ENCODE data around the gene HSPH1.
"Not testable (repeated sequence)": the region's sequence is repeated elsewhere in the genome, so short reads cannot be mapped to it uniquely, and the experiment has no call there.

HSPH1 gene

GRCh38 chr13:31177813-31178495, 16.2 kb upstream of the HSPH1 start:
- not testable (repeated sequence) for DNase-seq (ENCODE audit: low spot score); FAIRE-seq

DNA sequence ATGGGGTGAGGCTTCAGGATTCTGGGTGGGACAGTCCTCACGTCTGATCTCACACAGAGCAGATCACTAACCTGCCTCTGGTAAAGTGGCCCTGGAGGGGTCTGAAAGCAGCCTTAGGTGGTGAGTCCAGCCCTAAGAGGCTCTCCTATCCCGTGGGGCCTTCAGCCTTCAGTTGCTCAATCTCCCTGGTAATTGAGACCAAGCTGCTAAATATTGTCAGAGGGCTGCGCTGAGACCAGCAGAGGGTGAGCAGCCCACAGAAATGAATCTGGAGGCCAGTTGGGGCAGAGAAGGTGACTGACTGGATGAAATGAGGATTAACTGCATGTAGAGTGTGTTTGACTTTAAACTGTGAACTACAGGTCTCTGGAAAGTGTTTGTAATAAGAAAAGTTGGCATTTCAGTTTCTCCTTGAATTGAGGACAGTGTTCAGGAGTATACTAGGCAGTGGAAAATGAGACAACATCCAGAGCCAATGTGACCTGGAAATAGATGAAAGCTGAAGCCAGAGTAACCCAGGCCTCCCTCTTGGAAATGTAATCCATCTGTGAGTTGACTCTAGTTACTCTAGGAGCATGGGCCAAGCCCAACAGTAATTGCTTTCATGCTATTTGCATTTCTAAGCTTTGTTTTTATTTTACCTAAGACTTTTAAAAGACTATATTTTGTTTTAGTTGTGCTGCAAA, 14.3 kb upstream of the HSPH1 start:
- no peak for DNase-seq (ENCODE audit: low spot score)
- FAIRE-seq: no peak

- FAIRE-seq (no peak), DNase-seq (ENCODE audit: low spot score) (no peak)
Observed at GRCh38 chr13:31174018-31174417, 12.3 kb upstream of the HSPH1 start.

DNA sequence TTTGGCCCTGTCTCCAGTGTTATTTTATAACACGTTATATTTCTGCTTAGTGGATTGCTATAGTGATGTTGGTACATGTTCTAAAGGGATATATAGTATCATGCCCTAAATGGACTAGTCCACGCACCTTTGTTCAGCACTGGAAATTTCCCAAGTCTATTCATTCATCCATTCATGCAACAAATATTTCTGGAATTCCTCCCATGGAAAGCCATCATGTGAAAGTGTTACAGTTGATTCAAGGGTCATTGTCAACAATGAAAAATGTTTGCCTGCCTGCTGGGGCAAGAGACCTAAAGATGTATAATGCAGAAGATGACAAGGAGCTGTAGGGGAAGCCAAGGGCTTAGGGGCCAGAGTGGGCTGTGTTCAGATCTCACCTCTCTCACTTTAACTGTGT, 10.8 kb upstream of the HSPH1 start:
- FAIRE-seq (no peak), DNase-seq (ENCODE audit: low spot score) (peak; percentile 44)

DNA sequence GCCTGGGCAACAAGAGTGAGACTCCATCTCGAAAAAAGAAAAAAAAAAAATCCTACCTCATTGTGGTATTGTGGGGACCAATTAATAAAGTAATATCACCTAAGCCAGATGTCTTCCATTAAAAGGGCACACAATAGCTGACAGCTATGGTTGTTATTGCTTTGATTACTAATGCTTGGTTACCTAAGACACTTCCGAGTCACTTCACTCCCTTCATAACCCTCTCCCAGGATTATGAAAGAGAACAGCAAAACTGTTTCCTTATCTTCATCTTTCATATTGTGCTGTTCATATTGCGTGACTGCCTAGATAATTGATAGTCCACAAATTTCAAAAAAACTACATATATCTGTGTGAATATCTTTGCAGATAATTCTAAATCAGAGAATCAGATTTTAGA, 10.3 kb upstream of the HSPH1 start:
- DNase-seq (ENCODE audit: low spot score): no peak
- FAIRE-seq: no peak

GRCh38 chr13:31168736-31169135, 7.0 kb upstream of the HSPH1 start:
- FAIRE-seq: no peak
- DNase-seq (ENCODE audit: low spot score): no peak

- no peak for DNase-seq (ENCODE audit: low spot score)
- no peak for FAIRE-seq
Observed at GRCh38 chr13:31168166-31168565, 6.5 kb upstream of the HSPH1 start.

GRCh38 chr13:31167490-31167889, 5.8 kb upstream of the HSPH1 start:
- FAIRE-seq: no peak
- no peak for DNase-seq (ENCODE audit: low spot score)

DNA sequence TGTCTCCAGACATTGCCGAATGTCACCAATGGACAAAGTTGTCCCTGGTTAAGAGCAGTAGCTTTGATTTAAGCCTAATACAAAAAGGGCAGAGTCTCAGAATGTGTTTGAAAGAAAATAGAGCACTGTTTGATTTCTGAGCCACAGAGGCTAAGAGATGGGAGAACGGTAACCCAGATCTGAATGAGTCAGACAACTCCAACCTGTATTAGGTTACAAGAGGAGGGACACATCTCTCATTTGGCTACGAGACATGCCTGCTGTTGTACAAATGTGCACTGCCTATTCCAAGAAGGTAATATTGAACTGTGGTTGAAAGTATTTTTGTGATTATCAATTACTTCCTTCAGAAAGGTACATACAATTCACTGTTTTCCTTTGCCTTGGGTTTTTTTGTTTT, 4.9 kb upstream of the HSPH1 start:
- no peak for FAIRE-seq
- peak; percentile 37 for DNase-seq (ENCODE audit: low spot score)

DNA sequence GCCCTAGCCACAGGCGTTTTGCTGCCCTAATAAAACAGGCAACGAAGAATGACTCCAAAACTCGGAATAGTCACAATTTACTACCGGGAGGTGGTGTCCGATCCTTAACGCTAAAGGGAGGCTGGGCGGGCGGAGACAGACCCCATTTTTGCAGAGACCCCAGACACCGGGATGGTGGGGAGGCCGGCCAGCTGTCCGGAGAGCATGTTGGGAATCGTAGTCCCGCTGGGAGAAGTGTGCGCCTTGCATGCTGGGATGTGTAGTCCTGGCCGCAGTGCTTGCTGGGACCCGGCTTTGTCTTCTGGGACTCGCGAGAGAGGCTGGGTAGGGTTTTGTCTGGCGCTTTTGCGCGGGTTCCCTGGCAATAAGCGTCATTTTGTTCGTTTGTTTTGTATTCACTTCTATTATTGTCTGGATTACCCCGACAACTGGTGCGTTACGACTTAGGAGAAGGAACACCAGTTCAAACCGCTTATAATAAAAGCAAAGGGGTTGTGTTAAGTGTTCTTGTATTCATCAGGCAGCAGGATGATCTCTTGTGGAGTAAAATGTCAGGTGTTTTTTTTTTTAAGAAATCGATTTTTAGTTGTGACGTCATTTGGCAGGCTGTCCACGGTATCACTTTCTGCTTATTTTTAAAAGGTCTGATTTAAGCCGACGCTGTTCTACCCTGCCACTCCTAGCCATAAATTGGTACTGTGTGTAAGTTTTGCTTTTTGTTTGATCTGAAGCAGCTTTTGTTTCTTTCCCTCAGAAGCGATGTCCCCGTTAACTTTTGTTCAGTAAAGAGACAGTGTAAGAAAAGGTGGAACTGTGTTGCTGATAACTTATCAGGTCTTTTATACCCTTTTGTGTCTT, 676 bp upstream of the HSPH1 start:
- DNase-seq (ENCODE audit: low spot score) (peak; percentile 90), FAIRE-seq (no peak)

DNA sequence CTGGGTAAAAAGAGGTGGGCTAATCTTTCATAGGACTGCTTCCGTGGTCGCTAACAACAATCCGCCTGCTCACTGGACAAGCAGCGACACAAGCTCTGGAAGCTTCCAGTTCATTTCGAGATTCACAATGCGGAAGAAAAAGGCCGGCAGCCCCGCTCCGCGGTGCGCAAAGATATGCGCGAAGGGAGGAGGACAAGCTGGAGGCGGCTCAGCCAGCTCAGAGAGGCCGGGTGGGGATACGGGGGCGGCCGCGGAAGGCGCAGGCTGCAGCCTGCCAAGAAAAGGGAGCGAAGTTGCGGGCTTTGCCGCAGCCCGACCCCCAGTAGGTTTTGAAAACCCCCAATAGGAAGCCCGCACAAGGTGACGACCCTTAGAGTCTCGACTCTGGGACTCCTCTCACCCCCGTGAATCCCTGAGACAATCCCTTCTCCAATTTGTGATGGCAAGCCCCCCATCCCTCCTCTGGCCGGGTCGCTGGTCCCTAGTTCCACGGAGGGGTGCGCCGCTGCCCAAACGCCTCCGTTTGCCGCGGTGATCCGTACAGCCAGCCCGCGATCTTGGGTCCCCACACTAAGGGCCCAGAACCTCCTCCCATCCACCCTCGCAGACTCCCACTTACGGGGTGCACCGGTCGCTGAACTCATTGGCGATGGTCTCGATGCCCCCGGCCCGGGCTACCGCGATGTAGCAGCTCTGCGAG, 697 bp downstream of the HSPH1 start:
- FAIRE-seq (no peak), DNase-seq (ENCODE audit: low spot score) (no peak)

GRCh38 chr13:31159306-31159705, 2.4 kb downstream of the HSPH1 start:
- DNase-seq (ENCODE audit: low spot score) (no peak), FAIRE-seq (no peak)

GRCh38 chr13:31154939-31155338, 6.8 kb downstream of the HSPH1 start:
- DNase-seq (ENCODE audit: low spot score) (no peak), FAIRE-seq (no peak)

GRCh38 chr13:31151837-31152236, 9.9 kb downstream of the HSPH1 start:
- FAIRE-seq (no peak), DNase-seq (ENCODE audit: low spot score) (no peak)

DNA sequence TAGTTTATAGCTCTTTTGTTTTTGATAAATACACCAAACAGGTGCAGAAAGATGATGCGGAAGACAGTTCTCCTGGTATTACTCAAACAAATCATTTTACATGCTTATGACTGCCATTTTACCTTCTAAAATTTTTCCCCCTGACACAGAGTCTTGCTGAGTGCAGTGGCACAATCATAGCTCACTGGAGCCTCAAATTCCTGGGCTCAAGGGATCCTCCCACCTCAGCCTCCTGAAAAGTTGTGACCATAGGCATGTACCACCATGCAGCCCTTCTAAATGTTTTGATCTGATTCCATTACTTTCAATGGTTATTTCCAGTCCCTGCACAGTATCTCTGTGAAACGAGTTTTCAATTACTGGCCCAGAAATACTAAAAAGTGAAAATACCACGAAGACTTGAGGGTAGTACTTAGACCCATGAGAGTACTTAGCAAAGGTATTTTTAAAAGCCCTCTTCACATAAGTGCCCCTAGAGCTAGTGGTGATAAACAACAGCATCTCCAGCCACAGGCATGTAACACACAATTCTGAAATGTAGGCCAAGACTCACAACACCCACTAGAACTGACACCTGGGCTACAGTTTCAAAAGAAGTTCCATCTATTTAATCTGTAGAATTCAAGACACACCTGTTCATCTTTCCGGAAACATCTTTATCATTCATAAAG, 11.3 kb downstream of the HSPH1 start:
- FAIRE-seq (no peak), DNase-seq (ENCODE audit: low spot score) (no peak)

DNA sequence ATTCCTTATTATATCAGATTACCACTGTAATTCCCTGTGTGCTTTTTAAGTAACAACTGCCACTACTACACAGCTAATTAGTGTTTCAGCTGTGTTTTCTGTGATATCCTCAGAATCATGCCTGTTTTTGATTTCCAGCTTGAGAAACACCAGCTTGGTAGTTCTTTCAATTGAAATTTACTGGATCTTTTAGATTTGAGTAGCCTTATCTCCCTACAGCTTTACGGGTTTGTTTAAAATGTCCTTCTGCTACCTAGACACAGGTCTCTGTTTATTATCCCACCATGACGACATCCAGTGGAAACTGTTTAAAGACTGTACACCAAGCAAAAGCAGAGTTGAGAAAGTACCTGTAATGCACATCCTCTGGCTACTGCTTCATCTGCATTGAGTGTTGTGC, 12.1 kb downstream of the HSPH1 start:
- FAIRE-seq (no peak), DNase-seq (ENCODE audit: low spot score) (no peak)

- FAIRE-seq: no peak
- no peak for DNase-seq (ENCODE audit: low spot score)
Observed at GRCh38 chr13:31145417-31145816, 16.3 kb downstream of the HSPH1 start.

DNA sequence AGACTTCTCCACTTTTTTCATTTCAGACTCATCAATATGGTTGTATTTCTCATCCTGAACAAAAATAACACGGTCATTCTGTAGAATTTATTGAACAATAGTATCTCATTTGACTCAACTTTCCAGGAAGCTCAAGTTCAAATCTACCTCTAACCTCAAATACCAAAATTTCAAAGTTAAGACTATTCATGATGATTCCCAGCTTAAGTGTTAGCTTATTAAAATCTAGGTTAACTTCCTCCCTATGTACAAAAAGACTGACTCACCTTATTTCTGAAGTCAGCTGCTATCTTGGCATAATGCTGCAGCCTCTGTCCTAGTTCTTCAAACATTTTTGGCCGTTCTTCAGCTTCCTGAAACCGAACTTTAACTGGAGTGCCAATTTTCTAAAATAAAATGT, 23.2 kb downstream of the HSPH1 start:
- FAIRE-seq (no peak), DNase-seq (ENCODE audit: low spot score) (no peak)

DNA sequence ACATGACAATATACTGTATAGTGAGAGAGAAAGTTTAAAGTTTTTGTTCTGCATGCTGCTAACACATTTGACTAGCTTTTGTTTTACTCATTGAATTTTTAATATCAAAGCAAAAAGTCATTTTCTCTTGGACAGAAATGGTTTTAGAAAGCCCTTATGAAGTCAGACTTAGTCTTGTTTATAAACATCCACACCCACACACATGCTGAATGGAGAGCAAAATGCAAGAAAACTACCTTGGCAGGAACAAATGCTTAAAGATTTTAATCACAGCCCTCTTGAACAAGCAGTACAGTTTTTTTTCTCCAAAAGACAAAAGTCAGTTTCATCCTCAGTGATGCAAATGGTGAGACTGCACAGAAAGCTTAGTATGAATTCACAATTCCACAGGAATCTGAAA, 25.0 kb downstream of the HSPH1 start:
- FAIRE-seq (no peak), DNase-seq (ENCODE audit: low spot score) (no peak)

DNA sequence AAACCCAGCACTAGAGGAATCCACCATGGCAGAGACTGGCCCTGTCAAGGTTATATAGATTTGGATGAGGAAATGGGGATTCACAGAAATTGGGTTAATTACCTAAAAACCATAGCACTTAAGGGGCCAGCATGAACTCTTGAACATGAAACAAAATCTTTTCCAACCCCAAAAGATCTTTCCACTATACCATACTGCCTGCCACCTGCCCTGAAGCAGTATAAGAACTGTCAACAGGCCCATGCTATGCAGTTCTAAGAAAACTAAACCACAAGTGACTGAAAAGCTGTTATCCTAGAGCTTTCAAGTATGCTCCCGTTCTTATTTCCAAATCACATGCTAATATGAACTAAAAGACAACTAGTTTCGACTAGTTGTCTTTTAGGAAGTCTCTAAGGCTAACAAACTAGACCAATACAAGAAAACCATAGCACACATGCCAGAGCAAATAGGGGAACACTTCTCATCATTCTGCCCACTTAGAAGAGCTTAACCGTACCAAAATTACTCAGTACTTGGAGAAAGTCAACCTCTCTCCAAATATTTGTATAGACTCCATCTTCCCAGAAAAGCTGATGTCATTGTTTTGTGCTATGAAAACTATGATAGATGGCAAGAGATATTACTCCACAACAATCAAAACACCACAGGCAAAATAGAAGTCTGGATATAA, 27.5 kb downstream of the HSPH1 start:
- FAIRE-seq: no peak
- no peak for DNase-seq (ENCODE audit: low spot score)

DNA sequence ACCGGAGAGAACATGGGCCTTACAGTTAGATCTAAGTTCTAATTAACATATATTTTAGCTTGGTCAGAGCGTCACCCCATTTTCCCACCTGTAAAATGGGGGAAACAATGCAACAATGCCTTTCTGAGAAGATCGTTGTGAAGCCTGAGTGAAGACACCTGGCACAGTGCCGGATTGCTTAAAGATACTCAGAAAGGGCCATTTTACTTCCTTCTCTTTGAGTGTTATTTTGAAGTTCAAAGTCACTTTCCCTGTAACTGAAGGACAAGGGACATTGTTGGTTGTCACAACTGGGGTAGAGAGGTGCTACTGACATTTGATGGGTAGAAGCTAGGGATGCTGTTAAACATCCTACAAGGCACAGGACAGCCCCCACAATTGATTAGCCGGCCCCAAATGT, 28.1 kb downstream of the HSPH1 start:
- DNase-seq (ENCODE audit: low spot score) (no peak), FAIRE-seq (no peak)

Measured in urothelium cell line (cell line).